Measurements from ENCODE around the gene AGBL2.
"Not testable (repeated sequence)": the region's sequence is repeated elsewhere in the genome, so short reads cannot be mapped to it uniquely, and the experiment has no call there.

Gene AGBL2

DNA sequence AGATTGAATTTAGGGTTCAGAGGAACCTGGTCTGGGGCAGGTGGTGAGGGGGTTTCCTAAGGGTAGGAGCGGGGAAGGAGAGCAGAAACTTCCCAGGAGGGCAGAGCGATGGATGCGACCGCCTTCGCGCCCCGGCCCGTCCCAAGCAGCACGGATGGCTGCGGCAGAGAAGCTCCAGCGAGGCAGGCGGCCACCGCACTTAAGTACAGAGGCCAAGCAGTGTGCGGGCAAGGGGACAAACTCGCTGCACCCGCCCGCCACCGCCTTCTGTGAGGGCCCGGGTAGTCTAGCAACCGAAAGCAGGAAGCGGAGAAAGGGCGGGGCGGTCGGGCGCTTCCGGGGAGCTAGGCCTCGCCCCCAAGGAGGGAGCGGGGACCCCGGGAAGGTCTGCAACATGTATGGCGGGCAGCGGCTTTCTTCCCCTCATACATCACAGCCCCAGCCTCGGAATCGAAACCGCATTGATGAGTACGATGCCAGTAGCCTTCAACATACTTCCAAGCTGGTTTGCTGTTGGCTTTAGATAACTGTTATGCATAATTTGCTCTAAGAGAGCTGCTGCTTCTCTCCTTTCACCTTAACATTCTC lies at the start of gene AGBL2:
Gene AGBL2 (minus strand): TSS at position 288 of the 588 bp plus-strand sequence. CDS start 719 bp downstream, outside the sequence.
- DNase-seq, result peak; percentile 83

GRCh38 chr11:47759291-47759690 lies 44.1 kb upstream of the AGBL2 start:
- not testable (repeated sequence) for DNase-seq

- no peak for DNase-seq
Observed at GRCh38 chr11:47756208-47756607, 41.0 kb upstream of the AGBL2 start.

DNA sequence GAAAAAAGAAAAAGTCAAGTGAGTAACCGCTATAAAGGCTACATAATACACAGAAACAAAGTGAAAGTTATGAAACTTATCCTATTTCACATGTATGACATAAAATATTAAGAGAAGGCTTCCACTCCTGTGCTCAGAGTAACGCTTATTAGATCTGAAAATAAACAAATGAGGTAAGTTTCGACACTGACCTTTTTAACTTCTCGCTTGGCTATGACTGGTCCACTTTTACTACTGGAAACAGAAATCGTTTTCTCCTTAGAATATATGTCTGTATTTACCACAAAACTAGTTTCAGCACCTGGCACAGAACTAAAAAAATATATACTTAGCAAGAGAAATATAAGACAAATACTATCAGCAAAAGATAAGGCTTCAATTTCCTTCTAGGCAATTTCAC lies 35.6 kb upstream of the AGBL2 start:
- DNase-seq, result no peak

- not testable (repeated sequence) for DNase-seq
Observed at GRCh38 chr11:47742494-47742893, 27.3 kb upstream of the AGBL2 start.

- DNase-seq, result not testable (repeated sequence)
Observed at GRCh38 chr11:47737817-47738216, 22.6 kb upstream of the AGBL2 start.

DNA sequence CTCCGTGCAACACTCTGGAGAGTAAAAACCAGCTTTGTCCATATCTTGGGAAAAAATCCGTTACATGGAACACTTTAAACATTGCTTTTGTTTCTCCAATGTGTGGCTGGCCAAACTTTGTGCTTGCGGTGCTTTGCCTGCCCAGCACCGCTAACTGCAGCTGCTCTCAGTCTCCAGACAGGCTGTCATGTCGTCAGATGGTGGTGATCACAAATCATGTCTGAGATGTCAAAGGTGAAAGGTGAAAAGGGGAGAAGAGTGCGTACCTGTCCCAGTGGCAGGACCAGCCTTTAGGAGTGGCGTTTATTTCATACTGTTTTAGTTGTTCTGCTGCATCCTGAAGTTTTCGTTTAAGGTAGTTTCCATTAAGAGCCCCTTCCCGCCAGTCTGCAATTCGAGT lies 17.1 kb upstream of the AGBL2 start:
- DNase-seq, result no peak

DNA sequence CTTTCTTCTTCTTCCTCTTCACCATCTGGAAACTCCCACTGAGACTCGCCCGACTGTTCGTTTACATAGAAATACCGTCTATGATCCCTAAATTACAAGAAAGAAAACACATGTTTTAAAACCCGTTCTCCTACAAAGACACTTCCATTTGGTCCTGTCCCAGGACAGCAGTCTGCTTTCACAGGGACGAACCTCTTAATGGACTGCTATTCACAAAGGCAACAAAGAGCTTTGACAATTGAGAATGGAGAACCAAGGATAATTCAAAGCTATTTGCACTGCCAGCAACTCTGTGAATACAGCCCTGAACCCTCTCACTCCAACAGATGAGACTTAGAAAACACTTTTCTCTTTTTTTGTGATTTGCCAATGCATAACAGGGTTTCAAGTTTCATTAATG lies 16.3 kb upstream of the AGBL2 start:
- DNase-seq, result no peak

DNA sequence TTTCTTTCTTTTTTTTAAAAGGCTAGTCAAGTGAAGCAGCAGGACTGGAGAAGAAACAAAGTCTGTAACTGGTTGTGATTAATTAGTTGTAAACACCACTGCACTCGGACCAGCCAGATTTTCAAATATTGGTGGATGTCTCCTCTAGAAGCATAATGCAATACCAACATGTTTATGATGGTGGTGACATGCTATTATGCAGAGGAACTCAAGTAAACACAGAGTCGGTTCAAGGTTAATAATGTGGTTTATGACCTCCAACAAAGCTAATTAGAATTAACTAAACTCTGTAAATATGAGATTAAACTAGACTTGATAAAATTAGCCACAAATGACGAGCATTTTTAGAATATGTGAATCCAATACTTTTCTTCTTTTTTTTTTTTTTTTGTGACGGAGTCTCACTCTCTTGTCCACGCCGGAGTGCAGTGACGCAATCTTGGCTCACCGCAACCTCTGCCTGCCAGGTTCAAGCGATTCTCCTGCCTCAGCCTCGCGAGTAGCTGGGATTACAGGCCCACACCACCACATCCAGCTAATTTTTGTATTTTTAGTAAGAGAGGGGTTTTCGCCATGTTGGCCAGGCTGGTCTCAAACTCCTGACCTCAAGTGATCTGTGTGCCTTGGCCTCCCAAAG lies 11.8 kb upstream of the AGBL2 start:
- no peak for DNase-seq

DNA sequence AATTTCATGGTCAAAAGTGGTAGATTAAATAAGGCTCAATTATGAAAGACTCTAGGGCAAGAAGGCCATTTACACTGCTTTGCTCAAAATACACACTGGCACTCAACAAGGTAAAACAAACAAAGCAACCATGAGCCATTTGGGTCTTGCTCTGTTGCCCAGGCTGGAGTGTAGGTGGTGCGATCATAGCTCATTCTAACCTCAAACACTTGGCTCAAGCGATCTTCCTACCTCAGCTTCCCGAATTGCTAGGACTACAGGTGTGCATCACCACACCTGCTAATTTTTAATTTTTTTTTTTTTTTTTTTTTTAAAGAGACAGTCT lies 10.9 kb upstream of the AGBL2 start:
- DNase-seq, result no peak

- no peak for DNase-seq
Observed at GRCh38 chr11:47725442-47726117, 10.4 kb upstream of the AGBL2 start.

DNA sequence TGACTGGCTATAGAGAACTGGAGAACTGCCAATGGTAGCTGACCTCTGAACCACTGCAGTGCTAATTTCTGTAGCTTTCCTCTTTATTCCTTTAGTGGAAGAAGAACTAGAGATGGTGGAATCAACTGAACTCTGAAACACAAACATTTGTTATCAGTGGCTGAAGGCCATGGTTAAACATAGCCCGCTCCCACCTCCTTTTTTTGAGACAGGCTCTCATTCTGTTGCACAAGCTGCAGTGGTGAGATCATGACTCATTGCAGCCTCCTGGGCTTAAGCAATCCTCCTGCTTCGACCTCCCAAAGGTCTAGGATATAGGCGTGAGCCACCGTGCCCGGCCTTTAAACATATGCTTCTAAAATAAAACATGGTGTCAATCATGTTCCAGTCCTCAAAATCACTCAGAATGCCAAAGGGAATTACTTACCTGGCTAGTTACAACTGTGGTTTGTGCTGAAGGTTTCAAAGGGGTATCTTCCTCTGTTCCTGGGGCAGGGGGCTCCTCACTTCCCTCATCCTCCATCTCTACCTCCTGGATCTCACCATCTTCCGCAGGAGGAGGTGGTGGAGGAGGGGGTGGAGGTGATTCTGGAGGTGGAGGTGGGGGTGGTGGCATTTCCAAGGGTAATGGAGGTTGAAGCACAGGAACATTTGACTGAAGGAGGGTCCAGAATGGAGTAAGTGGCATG lies 9.0 kb upstream of the AGBL2 start:
- no peak for DNase-seq

GRCh38 chr11:47723041-47723440 lies 7.9 kb upstream of the AGBL2 start:
- DNase-seq, result no peak

DNA sequence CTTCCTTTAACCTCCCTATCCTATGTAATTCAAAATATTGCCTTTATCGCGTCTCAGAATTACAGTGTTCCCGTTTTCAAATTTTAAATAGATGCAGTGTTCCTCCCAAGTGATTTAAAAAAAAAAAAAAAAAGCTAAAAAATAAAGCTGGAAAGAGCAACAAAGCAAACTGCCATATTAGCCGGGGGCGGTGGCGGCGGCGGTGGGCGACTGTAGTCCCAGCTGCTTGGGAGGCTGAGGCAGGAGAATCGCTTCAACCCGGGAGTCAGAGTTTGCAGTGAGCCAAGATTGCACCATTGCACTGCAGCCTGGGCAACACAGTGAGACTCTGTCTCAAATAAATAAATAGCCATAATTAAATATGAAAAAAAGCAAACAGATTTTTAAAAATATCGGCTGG lies 5.5 kb upstream of the AGBL2 start:
- no peak for DNase-seq

DNA sequence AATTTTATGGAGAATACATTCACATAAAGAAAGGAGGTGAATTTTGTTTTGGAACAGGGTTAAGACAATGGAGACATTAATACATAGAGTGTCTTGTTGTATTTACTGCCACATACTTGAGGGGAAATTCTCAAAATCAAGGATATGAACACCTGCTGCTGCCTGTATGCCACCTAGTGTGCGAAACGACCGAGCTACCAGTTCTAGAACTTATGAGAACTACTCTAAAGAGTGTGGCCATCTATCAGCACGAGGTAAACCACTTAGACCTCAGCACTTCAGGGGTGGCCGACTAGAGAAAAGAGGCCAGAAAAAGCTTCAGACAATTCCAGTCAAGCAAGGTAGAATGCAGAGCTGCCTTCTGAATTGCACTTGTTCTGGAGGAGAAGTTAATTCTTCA lies 1.5 kb upstream of the AGBL2 start:
- no peak for DNase-seq

- DNase-seq, result no peak
Observed at GRCh38 chr11:47714554-47715081, 551 bp downstream of the AGBL2 start.

GRCh38 chr11:47711816-47712215 lies 3.4 kb downstream of the AGBL2 start:
- no peak for DNase-seq

GRCh38 chr11:47711225-47711624 lies 3.9 kb downstream of the AGBL2 start:
- no peak for DNase-seq

- DNase-seq, result not testable (repeated sequence)
Observed at GRCh38 chr11:47707275-47707786, 7.8 kb downstream of the AGBL2 start.

- no peak for DNase-seq
Observed at GRCh38 chr11:47705721-47706120, 9.4 kb downstream of the AGBL2 start.

DNA sequence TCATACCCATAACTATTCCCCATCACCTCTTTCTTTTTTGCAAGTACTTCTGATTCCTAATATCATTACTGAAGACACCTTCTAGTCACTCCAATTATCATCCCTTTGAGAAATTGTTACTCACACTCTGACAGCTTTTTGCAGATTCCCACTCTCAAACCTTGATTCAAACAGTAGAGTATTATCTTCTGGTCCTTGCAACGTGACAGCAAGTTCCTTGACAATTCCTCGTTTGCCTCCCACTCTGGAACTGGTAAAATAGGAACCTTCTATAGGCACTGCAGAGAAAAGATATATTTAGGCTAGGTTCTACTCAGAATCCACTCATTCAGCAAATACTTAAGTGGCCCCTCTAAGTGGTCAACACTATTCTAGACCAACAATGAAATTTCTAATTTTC lies 23.2 kb downstream of the AGBL2 start:
- DNase-seq, result no peak

GRCh38 chr11:47689480-47689879 lies 25.7 kb downstream of the AGBL2 start:
- DNase-seq, result no peak

GRCh38 chr11:47688991-47689390 lies 26.2 kb downstream of the AGBL2 start:
- DNase-seq, result no peak

GRCh38 chr11:47688111-47688510 lies 27.1 kb downstream of the AGBL2 start:
- DNase-seq, result no peak
